ENCODE data around the gene RNASE12. TPM values are rescaled to one million over a fixed set of nuclear protein-coding genes. Genes with fewer than 3 reads are reported as not detected.
"Not testable (repeated sequence)": the region's sequence is repeated elsewhere in the genome, so short reads cannot be mapped to it uniquely, and the experiment has no call there.

RNASE12 gene
- polyA plus RNA-seq, 1 donor from 2014 or later = not detected

GRCh38 chr14:20570720-20571119 lies 20.5 kb downstream of the RNASE12 start:
- H4K20me1 ChIP-seq (ENCODE audit: insufficient read depth); H2AFZ ChIP-seq (ENCODE audit: low read depth, low read length); H3K36me3 ChIP-seq (ENCODE audit: insufficient read depth, low read length); H3K79me2 ChIP-seq (replicated peaks; ENCODE audit: insufficient read depth, low read length); H3K9ac ChIP-seq (ENCODE audit: low read length); H3F3A ChIP-seq (ENCODE audit: insufficient read depth, low read length, poor library complexity, severe bottlenecking); H3K27me3 ChIP-seq (ENCODE audit: insufficient read depth, low read depth, low read length); H3K9me2 ChIP-seq (ENCODE audit: insufficient read depth, low read length); H3K4me3 ChIP-seq (ENCODE audit: low read length); H3K27ac ChIP-seq (ENCODE audit: low read length); H3K9me3 ChIP-seq (ENCODE audit: low read length); H3K4me2 ChIP-seq (ENCODE audit: low read length): not testable (repeated sequence)

- not testable (repeated sequence) for H3F3A ChIP-seq (ENCODE audit: insufficient read depth, low read length, poor library complexity, severe bottlenecking); H3K9me3 ChIP-seq (ENCODE audit: low read length); H3K4me2 ChIP-seq (ENCODE audit: low read length); H3K4me3 ChIP-seq (ENCODE audit: low read length); H2AFZ ChIP-seq (ENCODE audit: low read depth, low read length); H3K9me2 ChIP-seq (ENCODE audit: insufficient read depth, low read length); H4K20me1 ChIP-seq (ENCODE audit: insufficient read depth); H3K27ac ChIP-seq (ENCODE audit: low read length); H3K27me3 ChIP-seq (ENCODE audit: insufficient read depth, low read depth, low read length); H3K79me2 ChIP-seq (replicated peaks; ENCODE audit: insufficient read depth, low read length); H3K36me3 ChIP-seq (ENCODE audit: insufficient read depth, low read length); H3K9ac ChIP-seq (ENCODE audit: low read length)
These were observed 21.3 kb downstream of the RNASE12 start for GRCh38 chr14:20569865-20570264.

- no peak overlapping the region for H3K4me3 ChIP-seq (ENCODE audit: low read length)
- H3K4me2 ChIP-seq (ENCODE audit: low read length) = no peak overlapping the region
- no peaks in the 10 kb centered on the region for H4K20me1 ChIP-seq (ENCODE audit: insufficient read depth)
- H3K9me3 ChIP-seq (ENCODE audit: low read length) = no peaks in the 10 kb centered on the region
- H3K27ac ChIP-seq (ENCODE audit: low read length) = no peak overlapping the region
- no peak overlapping the region for H3K9ac ChIP-seq (ENCODE audit: low read length)
- no peaks in the 10 kb centered on the region for H3K27me3 ChIP-seq (ENCODE audit: insufficient read depth, low read depth, low read length)
- no peaks in the 10 kb centered on the region for H3F3A ChIP-seq (ENCODE audit: insufficient read depth, low read length, poor library complexity, severe bottlenecking)
- H3K79me2 ChIP-seq (replicated peaks; ENCODE audit: insufficient read depth, low read length) = no peaks in the 10 kb centered on the region
- TF ChIP-seq RAD21 (conservative IDR thresholded peaks at IDR 0.05) = no peak
- TF ChIP-seq POLR2AphosphoS5 (IDR thresholded peaks at IDR 0.05) = no peak
- no peak for TF ChIP-seq REST (IDR thresholded peaks at IDR 0.05; ENCODE audit: borderline replicate concordance)
- TF ChIP-seq MXI1 (conservative IDR thresholded peaks at IDR 0.05; ENCODE audit: poor library complexity, severe bottlenecking) = no peak
- no peaks in the 10 kb centered on the region for H3K36me3 ChIP-seq (ENCODE audit: insufficient read depth, low read length)
- no peaks in the 10 kb centered on the region for H3K9me2 ChIP-seq (ENCODE audit: insufficient read depth, low read length)
- no peak overlapping the region for H2AFZ ChIP-seq (ENCODE audit: low read depth, low read length)
These were observed 22.1 kb downstream of the RNASE12 start for GRCh38 chr14:20569066-20569465.

GRCh38 chr14:20568393-20568792 lies 22.8 kb downstream of the RNASE12 start:
- no peak overlapping the region for H3K4me3 ChIP-seq (ENCODE audit: low read length)
- H3K4me2 ChIP-seq (ENCODE audit: low read length) = no peak overlapping the region
- no peaks in the 10 kb centered on the region for H3F3A ChIP-seq (ENCODE audit: insufficient read depth, low read length, poor library complexity, severe bottlenecking)
- no peaks in the 10 kb centered on the region for H3K79me2 ChIP-seq (replicated peaks; ENCODE audit: insufficient read depth, low read length)
- H3K9me3 ChIP-seq (ENCODE audit: low read length) = no peaks in the 10 kb centered on the region
- no peaks in the 10 kb centered on the region for H4K20me1 ChIP-seq (ENCODE audit: insufficient read depth)
- H3K36me3 ChIP-seq (ENCODE audit: insufficient read depth, low read length) = no peaks in the 10 kb centered on the region
- H3K27ac ChIP-seq (ENCODE audit: low read length) = no peak overlapping the region
- H2AFZ ChIP-seq (ENCODE audit: low read depth, low read length) = no peak overlapping the region
- no peaks in the 10 kb centered on the region for H3K27me3 ChIP-seq (ENCODE audit: insufficient read depth, low read depth, low read length)
- H3K9ac ChIP-seq (ENCODE audit: low read length) = no peak overlapping the region
- H3K9me2 ChIP-seq (ENCODE audit: insufficient read depth, low read length) = no peaks in the 10 kb centered on the region
- TF ChIP-seq EP300 (conservative IDR thresholded peaks at IDR 0.05; ENCODE audit: poor library complexity, severe bottlenecking) = no peak
- TF ChIP-seq POLR2AphosphoS5 (IDR thresholded peaks at IDR 0.05) = no peak
- no peak for TF ChIP-seq TAF1 (IDR thresholded peaks at IDR 0.05; ENCODE audit: low read depth)
- TF ChIP-seq RAD21 (conservative IDR thresholded peaks at IDR 0.05) = no peak
- no peak for TF ChIP-seq CTCF (IDR thresholded peaks at IDR 0.05; ENCODE audit: poor library complexity, severe bottlenecking)
- no peak for TF ChIP-seq MXI1 (conservative IDR thresholded peaks at IDR 0.05; ENCODE audit: poor library complexity, severe bottlenecking)
- TF ChIP-seq REST (IDR thresholded peaks at IDR 0.05; ENCODE audit: borderline replicate concordance) = no peak
- TF ChIP-seq EZH2 (IDR thresholded peaks at IDR 0.05; ENCODE audit: borderline replicate concordance, insufficient read depth, low read length, poor library complexity, severe bottlenecking) = no peak
- TF ChIP-seq SMC3 (conservative IDR thresholded peaks at IDR 0.05; ENCODE audit: poor library complexity) = no peak
